Fibroblast of peridontal ligament (primary cell): ENCODE measurements around the gene LRMDA.
A peak's percentile ranks its signal among the peaks of the same experiment; 100 is the strongest.

Experiments used
- DNase-seq: peaks from one replicate; pipeline ENCODE4 v3.0.0-alpha.2; 2010; ENCODE audit errors: extremely low read depth

Gene LRMDA

GRCh38 chr10:75401569-75402485, 29.6 kb upstream of the LRMDA start, which contains the start of gene ZNF503:
Gene ZNF503 (minus strand): TSS chr10:75401764. CDS start chr10:75401419, 345 bp downstream.
- DNase-seq = peak; percentile 93

GRCh38 chr10:75402486-75403143, 28.8 kb upstream of the LRMDA start:
- DNase-seq = no peak

DNA sequence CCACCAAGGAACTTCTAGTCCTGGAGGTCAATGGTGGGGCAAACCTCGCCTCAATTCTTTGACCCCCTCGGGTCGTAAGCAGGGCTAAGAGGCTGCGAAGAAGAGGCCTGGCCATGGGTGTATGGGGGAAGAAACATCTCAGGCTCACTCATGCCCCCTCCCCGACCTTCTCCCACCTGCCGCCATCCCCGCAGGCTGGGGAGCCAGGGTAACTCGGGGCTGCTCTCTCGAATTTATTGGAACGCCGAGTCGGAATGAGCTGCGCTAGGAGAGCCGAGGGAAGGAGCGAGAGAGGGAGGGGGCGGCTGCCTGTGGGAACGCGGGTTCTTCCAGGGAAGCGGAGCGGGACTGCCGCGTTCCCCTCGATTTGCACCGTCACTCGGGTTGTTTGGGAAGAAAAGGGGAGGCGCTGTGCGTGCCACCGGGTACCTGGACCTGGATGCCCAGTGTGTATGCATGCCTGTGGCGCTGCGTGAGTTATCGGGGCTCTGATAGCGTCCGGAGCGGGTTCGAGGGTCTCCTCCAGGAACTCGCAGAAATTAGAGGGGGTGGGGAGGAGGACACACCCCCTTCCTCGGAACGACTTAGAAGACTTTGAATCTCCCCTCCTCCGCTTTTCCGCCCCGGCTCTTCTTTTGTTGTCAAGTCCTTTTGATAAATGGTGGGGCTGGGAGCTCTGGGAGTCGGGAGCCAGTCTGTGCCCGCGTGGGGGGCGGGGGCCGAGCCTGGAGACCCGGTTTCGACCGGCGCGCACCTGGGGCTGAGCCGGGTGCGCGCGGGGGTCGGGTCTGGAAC, 28.1 kb upstream of the LRMDA start:
- DNase-seq = no peak

- DNase-seq = no peak
Measured at GRCh38 chr10:75403939-75404814, 27.2 kb upstream of the LRMDA start.

DNA sequence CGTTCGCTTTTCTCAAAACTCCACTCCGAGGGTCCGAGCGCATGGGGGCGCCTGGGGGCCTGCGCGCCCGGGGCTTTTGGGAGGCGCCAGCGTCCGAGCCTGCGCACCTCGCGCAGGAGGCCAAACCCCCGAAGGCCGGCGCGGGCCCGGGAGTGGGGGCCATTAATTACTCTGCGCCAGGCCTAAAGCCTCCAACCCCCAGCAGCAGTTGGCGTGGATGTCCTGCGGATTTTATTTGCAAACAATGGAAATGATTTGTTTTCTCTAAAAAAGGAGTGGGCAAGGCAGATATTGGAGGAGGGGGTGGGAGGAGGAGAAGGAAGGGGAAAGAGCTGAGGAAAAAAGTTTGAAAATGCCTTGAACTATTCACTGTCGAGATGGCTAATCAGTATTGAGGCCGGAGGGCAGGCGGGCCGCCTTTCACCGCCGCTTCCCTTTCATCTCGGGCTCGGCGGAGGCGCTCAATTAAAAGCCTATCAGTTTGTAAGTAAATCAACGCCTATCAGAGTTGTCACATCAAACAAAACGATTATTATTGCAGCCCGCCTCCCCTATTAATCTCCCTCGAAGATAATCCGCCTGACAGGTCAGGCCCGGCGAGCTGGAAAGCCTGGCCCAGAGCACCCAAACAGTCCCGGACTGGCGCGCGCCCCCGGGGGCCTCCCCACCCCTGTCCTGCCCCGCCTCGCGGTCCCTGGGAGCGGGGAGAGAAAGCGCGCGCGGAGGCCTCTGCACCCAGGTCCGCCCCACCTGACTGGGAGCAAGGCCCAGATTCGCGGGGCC, 26.4 kb upstream of the LRMDA start:
- no peak for DNase-seq

- DNase-seq = no peak
Measured at GRCh38 chr10:75405598-75406461, 25.6 kb upstream of the LRMDA start.

- DNase-seq = no peak
Measured at GRCh38 chr10:75406462-75407223, 24.8 kb upstream of the LRMDA start.

DNA sequence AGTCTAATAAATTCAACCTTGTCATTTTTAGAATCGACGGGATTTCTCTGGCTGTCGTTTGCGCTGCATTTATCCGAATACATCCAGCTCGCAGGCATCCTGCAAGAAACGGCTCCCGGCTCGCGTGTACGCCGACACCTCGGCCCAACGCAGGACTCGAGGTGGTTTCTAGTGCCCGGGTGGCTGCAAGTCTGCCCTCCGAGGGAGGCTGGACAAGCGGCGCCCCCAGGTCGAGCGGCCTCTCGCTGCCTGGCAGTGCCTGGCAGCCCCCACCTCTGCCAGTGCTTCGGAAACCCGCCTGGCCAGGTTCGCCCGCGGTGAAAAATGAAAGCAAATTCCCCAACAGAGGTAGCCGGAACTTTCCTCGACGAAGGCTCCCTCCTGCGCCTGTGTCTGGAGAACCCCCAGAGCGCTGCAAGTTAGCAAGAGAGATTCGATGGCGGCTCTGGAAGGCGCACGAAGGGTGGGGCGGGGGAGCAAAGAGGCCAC, 24.2 kb upstream of the LRMDA start:
- DNase-seq = no peak

DNA sequence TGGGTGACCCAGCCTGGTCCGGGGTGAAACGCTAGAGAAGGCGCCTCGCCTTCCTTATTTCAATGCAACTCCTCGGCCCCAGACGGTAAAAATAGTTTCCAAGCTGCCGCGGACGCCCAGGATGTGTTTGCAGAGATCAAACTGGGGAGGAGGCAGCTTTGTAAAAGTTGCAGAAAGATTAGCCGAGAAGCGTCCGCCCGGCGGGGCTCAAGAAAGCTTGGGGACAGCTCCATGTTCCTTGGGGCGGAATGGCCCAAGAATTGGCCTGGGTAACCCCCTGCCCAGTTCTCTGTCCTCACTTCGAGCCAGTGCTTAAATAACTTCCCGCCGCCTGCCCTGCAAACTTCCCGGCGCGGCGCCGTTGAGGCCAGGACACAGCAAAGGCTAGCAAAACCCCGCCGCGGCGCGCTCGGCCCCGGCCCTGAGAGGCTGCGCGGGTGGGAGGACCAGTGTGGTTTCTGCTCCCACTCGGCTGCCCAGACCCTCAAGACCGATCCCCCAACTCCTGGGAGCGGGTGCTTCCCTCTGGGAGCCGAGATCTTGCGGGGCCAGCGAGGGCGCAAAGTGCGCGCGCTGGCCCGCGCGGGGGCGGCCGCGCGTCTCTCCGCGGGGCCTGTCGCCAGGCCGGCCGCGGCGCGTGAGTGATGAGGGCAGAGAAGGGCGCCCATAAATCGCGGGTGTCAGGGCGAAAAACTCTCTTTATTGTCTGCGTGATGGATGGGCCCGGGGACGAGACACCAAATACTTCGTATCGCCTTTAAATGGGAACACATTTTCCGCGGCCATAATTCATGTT, 23.5 kb upstream of the LRMDA start:
- no peak for DNase-seq

DNA sequence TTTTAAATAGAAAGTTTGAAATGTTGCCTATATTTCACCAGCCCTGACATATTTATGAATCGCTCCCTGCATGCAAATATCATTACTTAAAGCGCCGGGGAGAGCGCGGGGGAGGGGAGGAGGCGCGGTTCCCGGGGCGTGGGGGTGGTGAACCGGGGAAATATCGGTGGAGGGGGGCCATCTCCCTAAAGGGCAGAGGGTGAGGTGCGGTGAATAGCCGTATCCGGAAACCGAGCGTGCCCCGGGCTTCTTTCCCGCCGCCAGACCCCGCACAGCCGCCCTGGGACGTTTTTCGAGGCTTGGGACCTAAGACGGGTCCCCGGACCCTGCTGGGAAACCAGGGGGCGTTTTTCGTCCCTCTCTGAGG, 22.9 kb upstream of the LRMDA start:
- DNase-seq = no peak

DNA sequence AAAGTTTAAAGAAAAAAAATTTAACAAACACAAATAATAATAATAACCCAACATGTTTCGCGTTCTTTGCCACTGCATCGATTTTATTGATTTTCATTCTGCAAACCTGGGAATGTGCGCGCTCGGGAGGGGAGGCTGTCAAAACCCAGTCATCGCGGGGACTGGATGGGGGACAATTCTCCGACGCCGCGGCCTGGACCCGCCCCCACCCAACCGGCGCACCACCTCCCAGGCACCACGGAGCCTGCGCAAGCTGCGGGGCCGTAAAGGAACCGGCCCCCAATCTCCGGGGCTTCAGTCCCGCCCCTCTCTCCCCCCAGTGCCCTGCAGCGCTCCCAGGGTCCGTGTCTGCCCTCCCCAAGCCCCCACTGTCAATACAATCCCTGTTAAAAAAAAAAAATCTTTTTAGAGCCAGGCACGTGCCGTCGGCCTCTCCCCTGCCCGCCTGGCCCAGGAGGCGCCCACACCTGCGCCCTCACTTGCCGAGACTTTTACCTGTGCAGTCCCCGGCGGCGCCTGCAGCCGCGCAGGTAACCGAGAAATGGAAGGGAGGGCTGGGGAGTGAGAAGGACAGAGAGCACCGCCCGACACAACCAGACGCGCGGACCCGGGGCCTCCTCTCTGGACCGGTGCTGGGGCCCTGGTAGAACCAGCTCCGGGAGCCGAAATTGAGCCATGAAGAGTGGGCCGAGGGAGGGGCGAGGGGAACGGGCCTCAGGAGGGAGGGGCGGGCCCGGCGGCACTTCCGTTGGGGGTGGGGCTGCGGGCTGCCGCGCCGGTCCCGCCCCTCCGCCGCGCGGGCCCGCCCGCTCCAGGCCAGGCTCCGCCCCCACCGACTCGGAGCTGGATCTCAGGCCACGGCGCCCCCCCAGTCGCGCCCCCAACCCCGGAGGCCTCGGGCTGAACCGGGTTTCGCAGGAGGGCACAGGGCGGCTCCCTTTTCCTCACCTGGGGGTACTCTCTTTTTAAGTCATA, 22.2 kb upstream of the LRMDA start:
- no peak for DNase-seq

DNA sequence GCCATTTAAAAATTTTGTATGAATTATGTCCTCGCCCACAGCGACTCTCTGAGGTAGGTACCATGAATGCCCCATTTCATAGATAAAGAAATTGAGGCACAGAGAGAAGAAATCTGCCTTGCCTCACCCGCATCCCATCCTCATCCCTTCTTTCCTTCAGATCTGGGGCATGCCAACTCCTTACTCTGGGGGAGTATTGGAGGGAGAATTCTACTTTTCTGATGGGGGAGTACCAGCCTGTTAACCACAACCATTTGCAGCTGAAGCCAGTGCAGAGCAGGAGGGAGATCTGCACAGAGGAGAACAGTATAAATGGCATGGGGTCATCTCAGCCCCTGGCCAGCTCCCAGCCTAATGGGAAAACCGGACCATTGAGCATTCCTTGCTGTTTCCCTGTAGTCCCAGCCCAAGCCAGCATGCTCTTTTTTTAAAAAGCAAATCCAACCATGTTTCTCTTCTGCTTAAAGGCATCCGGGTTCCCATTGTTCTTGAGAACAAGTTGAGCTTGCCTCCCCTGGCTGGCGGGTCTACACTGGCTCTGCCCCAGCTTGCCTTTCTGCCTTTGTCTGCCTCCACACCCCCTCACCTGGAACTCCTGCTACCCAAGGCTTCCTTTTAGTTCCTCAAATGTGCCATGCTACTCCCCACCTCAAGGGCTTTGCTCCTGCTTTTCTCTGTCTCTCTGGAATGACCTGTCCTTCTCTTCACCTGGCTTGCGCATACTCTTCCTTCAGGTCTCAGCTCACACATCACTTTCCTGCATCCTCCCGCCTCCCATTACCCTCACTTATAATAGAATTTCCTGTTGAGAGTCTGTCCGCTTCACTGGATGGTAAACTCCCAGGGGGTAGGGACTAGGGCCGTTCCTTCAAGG, 21.1 kb upstream of the LRMDA start:
- DNase-seq = no peak

DNA sequence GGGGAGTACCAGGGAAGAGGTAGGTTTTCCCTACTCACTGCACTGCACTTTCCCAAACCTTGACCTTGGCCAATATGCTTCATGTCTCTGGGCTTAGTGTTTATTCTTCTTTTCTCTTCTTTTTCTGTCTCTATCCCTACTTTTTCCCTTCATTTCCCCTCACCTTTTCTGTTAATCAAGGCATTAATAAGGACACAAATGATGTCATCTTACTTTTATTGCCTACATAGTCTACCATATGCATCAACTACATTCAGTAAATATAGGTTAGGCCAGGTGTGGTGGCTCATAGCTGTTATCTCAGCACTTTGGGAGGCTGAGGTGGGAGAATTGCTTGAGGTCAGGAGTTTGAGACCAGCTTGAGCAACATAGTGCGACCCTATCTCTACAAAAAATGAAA, 16.9 kb upstream of the LRMDA start:
- DNase-seq = no peak

- no peak for DNase-seq
Measured at GRCh38 chr10:75417522-75417927, 13.9 kb upstream of the LRMDA start.

GRCh38 chr10:75418293-75418692, 13.1 kb upstream of the LRMDA start:
- no peak for DNase-seq

GRCh38 chr10:75418712-75419111, 12.7 kb upstream of the LRMDA start:
- DNase-seq = no peak
